ENCODE measurements around the gene KRT71.
A peak's percentile ranks its signal among the peaks of the same experiment; 100 is the strongest.
"Not testable (repeated sequence)": the region's sequence is repeated elsewhere in the genome, so short reads cannot be mapped to it uniquely, and the experiment has no call there.

The KRT71 gene

DNA sequence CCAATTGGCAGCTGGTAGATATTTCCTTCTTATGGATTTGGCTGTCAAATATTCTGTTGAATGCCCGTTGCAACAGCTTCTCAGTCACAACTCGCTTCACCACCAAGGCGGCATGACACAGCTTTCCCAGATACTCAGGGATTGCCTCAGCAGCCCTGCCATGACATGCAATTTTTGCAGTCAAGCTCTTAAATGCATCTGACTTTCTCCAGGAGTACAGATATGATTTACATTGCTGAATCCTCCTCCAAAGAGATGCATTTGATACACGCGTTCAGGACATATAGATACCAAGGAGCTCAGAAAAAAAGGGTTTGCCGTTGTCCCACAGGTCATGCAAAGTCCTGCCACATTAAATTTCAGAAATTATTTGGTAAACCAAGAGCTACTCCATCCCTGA lies 39.2 kb downstream of the KRT71 start:
- Histone ChIP-seq H3K9me3 (ENCODE audit: control insufficient read depth, insufficient read depth, low read depth, low read length) (peaks cover 8% of the 10 kb centered on the region), H3K27ac (ENCODE audit: low read depth, low read length) (no peak overlapping the region), H3K36me3 (ENCODE audit: control insufficient read depth, insufficient read depth, low read length) (no peaks in the 10 kb centered on the region), H3K4me3 (ENCODE audit: low read depth, low read length) (no peak overlapping the region), H3K9ac (ENCODE audit: low read length) (no peak overlapping the region), H3K27me3 (ENCODE audit: control insufficient read depth, insufficient read depth, low read length) (no peaks in the 10 kb centered on the region), H3K4me1 (ENCODE audit: control insufficient read depth, insufficient read depth, low read length) (no peaks in the 10 kb centered on the region)

GRCh38 chr12:52508211-52508610 lies 44.7 kb downstream of the KRT71 start:
- no peak overlapping the region for H3K9ac ChIP-seq (ENCODE audit: low read length)
- no peaks in the 10 kb centered on the region for H3K27me3 ChIP-seq (ENCODE audit: control insufficient read depth, insufficient read depth, low read length)
- no peak overlapping the region for H3K27ac ChIP-seq (ENCODE audit: low read depth, low read length)
- H3K4me3 ChIP-seq (ENCODE audit: low read depth, low read length): no peak overlapping the region
- peaks cover 8% of the 10 kb centered on the region for H3K9me3 ChIP-seq (ENCODE audit: control insufficient read depth, insufficient read depth, low read depth, low read length)
- H3K4me1 ChIP-seq (ENCODE audit: control insufficient read depth, insufficient read depth, low read length): no peaks in the 10 kb centered on the region
- H3K36me3 ChIP-seq (ENCODE audit: control insufficient read depth, insufficient read depth, low read length): no peaks in the 10 kb centered on the region

- Histone ChIP-seq H3K9ac (ENCODE audit: low read length) (no peak overlapping the region), H3K36me3 (ENCODE audit: control insufficient read depth, insufficient read depth, low read length) (no peaks in the 10 kb centered on the region)
Measured at GRCh38 chr12:52506858-52507715, 45.9 kb downstream of the KRT71 start.

DNA sequence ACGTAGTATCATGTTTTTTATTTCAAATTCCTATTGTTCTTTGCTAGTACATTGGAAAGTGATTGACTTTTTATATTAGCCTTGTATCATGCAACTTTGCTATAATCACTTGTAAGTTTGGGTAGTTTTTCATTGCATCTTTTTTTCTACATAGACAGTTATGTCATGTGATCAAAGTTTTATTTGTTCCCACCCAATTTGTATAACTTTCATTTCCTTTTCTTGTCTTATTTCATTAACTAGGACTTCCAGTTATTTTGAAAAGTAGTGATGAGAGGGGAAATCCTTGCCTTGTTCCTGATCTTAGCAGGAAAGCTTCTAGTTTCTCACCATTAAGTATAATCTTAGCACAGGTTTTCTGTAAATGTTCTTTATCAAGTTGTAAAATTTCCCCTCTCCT lies 50.1 kb downstream of the KRT71 start:
- H3K27me3 ChIP-seq (ENCODE audit: control insufficient read depth, insufficient read depth, low read length): no peaks in the 10 kb centered on the region
- no peaks in the 10 kb centered on the region for H3K4me1 ChIP-seq (ENCODE audit: control insufficient read depth, insufficient read depth, low read length)
- H3K9me3 ChIP-seq (ENCODE audit: control insufficient read depth, insufficient read depth, low read depth, low read length): no peaks in the 10 kb centered on the region
- no peaks in the 10 kb centered on the region for H3K36me3 ChIP-seq (ENCODE audit: control insufficient read depth, insufficient read depth, low read length)
- no peak overlapping the region for H3K27ac ChIP-seq (ENCODE audit: low read depth, low read length)
- no peak overlapping the region for H3K9ac ChIP-seq (ENCODE audit: low read length)
- no peak overlapping the region for H3K4me3 ChIP-seq (ENCODE audit: low read depth, low read length)

More at GRCh38 chr12:52506858-52507715, 45.9 kb downstream of the KRT71 start:
- no peak overlapping the region for H3K27ac ChIP-seq (ENCODE audit: low read depth, low read length)
- no peaks in the 10 kb centered on the region for H3K27me3 ChIP-seq (ENCODE audit: control insufficient read depth, insufficient read depth, low read length)
- H3K4me1 ChIP-seq (ENCODE audit: control insufficient read depth, insufficient read depth, low read length): no peaks in the 10 kb centered on the region
- H3K9me3 ChIP-seq (ENCODE audit: control insufficient read depth, insufficient read depth, low read depth, low read length): peaks cover 7% of the 10 kb centered on the region
- no peak overlapping the region for H3K4me3 ChIP-seq (ENCODE audit: low read depth, low read length)

DNA sequence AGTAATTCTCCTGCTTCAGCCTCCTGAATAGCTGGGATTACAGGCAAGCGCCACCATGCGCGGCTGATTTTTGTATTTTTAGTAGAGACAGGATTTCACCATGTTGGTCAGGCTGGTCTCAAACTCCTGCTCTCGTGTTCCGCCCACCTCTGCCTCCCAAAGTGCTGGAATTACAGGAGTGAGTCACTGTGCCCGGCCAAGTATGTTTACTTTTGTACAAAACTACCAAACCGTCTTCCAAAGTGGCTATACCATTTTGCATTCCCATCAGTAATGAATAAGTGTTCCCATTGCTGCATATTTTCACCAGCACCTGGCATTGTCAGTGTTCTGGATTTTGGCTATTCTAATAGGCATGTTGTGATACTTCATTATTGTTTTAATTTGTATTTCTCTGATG lies 51.5 kb downstream of the KRT71 start:
- H3K4me3 ChIP-seq (ENCODE audit: low read depth, low read length): no peak overlapping the region
- H3K27ac ChIP-seq (ENCODE audit: low read depth, low read length): no peak overlapping the region
- H3K9ac ChIP-seq (ENCODE audit: low read length): no peak overlapping the region
- H3K4me1 ChIP-seq (ENCODE audit: control insufficient read depth, insufficient read depth, low read length): peaks cover 5% of the 10 kb centered on the region; the same call in 1 of the 2 replicates
- H3K27me3 ChIP-seq (ENCODE audit: control insufficient read depth, insufficient read depth, low read length): no peaks in the 10 kb centered on the region
- H3K9me3 ChIP-seq (ENCODE audit: control insufficient read depth, insufficient read depth, low read depth, low read length): no peaks in the 10 kb centered on the region
- no peaks in the 10 kb centered on the region for H3K36me3 ChIP-seq (ENCODE audit: control insufficient read depth, insufficient read depth, low read length)

DNA sequence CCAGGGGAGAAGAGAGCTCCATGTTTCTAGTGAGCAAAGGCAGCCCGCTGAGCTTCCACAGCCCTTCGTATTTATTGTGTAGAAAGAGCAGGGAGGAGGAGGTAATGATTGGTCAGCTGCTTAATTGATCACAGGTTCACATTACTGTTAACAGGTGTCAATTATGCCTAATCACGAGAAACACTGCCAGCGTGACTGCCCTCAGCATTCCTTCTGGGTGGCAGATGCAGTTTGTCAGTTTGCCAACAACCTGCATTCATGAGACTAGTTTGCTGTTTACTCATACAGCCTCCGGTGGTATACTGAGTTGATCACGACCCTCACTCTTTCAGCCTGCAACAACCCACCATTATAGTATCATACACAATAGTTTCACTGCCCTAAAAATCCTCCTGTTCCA lies 52.4 kb downstream of the KRT71 start:
- H3K4me1 ChIP-seq (ENCODE audit: control insufficient read depth, insufficient read depth, low read length): peaks cover 14% of the 10 kb centered on the region
- not testable (repeated sequence) for H3K36me3 ChIP-seq (ENCODE audit: control insufficient read depth, insufficient read depth, low read length); H3K27me3 ChIP-seq (ENCODE audit: control insufficient read depth, insufficient read depth, low read length); H3K27ac ChIP-seq (ENCODE audit: low read depth, low read length); H3K9ac ChIP-seq (ENCODE audit: low read length); H3K4me3 ChIP-seq (ENCODE audit: low read depth, low read length); H3K9me3 ChIP-seq (ENCODE audit: control insufficient read depth, insufficient read depth, low read depth, low read length)

DNA sequence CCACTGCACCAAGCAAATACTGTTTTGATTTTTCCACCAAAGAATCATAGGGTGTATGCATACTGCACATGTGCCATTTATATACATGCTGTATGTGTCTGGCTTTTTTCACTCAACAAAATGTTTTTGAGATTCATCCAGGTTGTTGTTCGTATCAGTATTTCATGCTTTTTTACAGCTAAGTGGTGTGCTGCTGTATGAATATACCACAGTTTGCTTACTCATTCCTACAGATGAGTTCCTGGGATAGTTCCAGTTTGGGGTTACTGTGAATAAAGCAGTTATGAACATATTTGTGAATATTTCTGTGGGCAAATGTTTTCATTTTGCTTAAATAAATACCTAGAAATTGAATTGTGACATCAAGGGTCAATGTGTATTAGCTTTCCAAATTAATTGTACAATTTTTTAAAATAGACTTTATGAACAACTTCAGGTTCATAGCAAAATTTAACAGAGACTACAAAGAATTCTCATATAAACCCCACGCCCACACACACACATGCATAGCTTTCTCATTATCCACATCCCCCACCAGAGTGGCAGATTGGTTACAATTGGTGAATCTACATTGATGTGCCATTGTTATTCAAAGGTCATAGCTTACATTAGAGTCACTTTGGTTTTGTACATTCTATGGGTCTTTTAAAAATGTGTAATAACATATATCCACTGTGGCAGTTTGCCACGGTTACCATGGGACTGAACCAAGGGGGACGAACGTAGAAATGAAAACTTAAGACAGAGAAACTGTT lies 53.0 kb downstream of the KRT71 start:
- no peaks in the 10 kb centered on the region for H3K9me3 ChIP-seq (ENCODE audit: control insufficient read depth, insufficient read depth, low read depth, low read length)
- H3K4me1 ChIP-seq (ENCODE audit: control insufficient read depth, insufficient read depth, low read length): peaks cover 20% of the 10 kb centered on the region
- H3K9ac ChIP-seq (ENCODE audit: low read length): no peak overlapping the region
- H3K27me3 ChIP-seq (ENCODE audit: control insufficient read depth, insufficient read depth, low read length): no peaks in the 10 kb centered on the region
- no peak overlapping the region for H3K27ac ChIP-seq (ENCODE audit: low read depth, low read length)
- no peak overlapping the region for H3K4me3 ChIP-seq (ENCODE audit: low read depth, low read length)
- no peaks in the 10 kb centered on the region for H3K36me3 ChIP-seq (ENCODE audit: control insufficient read depth, insufficient read depth, low read length)

DNA sequence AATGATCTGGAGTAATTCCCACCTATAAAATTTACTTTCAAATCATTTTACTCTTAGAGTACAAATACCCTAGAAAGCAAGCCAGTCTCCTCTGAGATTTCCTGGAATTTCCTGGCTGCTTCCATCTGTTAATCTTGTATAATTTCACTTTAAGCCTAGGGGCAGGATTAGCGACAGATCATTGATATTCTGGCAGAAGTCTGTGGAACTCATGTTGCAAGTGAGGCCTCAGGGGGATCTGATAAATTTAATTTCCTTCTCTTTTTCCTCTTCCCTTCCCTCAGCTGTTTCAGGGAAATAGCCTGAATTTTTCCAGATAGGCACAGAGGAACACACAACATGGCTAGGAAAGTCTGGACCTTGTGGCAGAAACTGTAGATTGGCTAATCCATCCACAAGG lies 54.0 kb downstream of the KRT71 start:
- Histone ChIP-seq H3K9ac (ENCODE audit: low read length) (no peak overlapping the region), H3K4me3 (ENCODE audit: low read depth, low read length) (no peak overlapping the region), H3K36me3 (ENCODE audit: control insufficient read depth, insufficient read depth, low read length) (no peaks in the 10 kb centered on the region), H3K27ac (ENCODE audit: low read depth, low read length) (no peak overlapping the region), H3K27me3 (ENCODE audit: control insufficient read depth, insufficient read depth, low read length) (no peaks in the 10 kb centered on the region), H3K4me1 (ENCODE audit: control insufficient read depth, insufficient read depth, low read length) (peaks cover 25% of the 10 kb centered on the region), H3K9me3 (ENCODE audit: control insufficient read depth, insufficient read depth, low read depth, low read length) (no peaks in the 10 kb centered on the region)

GRCh38 chr12:52497975-52498374 lies 55.0 kb downstream of the KRT71 start:
- H3K4me3 ChIP-seq (ENCODE audit: low read depth, low read length): no peak overlapping the region
- no peaks in the 10 kb centered on the region for H3K9me3 ChIP-seq (ENCODE audit: control insufficient read depth, insufficient read depth, low read depth, low read length)
- peaks cover 25% of the 10 kb centered on the region for H3K4me1 ChIP-seq (ENCODE audit: control insufficient read depth, insufficient read depth, low read length)
- no peak overlapping the region for H3K9ac ChIP-seq (ENCODE audit: low read length)
- H3K27ac ChIP-seq (ENCODE audit: low read depth, low read length): no peak overlapping the region
- H3K36me3 ChIP-seq (ENCODE audit: control insufficient read depth, insufficient read depth, low read length): no peaks in the 10 kb centered on the region
- H3K27me3 ChIP-seq (ENCODE audit: control insufficient read depth, insufficient read depth, low read length): no peaks in the 10 kb centered on the region

GRCh38 chr12:52496590-52497071 lies 56.3 kb downstream of the KRT71 start:
- Histone ChIP-seq H3K9ac (ENCODE audit: low read length) (peak overlapping the region; percentile 5), H3K4me3 (ENCODE audit: low read depth, low read length) (no peak overlapping the region), H3K36me3 (ENCODE audit: control insufficient read depth, insufficient read depth, low read length) (no peaks in the 10 kb centered on the region), H3K27me3 (ENCODE audit: control insufficient read depth, insufficient read depth, low read length) (no peaks in the 10 kb centered on the region), H3K9me3 (ENCODE audit: control insufficient read depth, insufficient read depth, low read depth, low read length) (no peaks in the 10 kb centered on the region), H3K27ac (ENCODE audit: low read depth, low read length) (no peak overlapping the region; the same call in 1 of the 2 replicates), H3K4me1 (ENCODE audit: control insufficient read depth, insufficient read depth, low read length) (peaks cover 25% of the 10 kb centered on the region)

DNA sequence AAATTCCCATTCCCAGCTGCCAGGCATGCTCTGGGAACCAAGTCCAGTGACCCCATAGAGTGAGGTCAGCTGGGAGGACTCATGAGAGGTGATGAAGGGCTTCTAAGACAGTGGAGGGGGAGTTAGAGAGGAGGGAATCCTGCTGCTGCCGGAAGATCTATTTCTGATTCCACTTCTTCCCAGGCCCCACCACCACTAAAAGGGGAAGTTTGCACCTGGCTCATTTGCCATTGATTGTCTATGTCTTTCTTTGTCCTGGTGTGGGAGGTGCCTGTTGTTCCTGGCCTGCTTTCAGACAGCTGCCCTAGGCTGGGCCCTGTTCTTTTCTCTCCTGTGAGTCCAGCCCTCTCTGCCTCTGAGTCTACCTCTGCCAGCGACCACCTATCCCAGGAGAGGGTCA lies 56.9 kb downstream of the KRT71 start:
- Histone ChIP-seq H3K36me3 (ENCODE audit: control insufficient read depth, insufficient read depth, low read length) (no peaks in the 10 kb centered on the region), H3K27me3 (ENCODE audit: control insufficient read depth, insufficient read depth, low read length) (no peaks in the 10 kb centered on the region; the same call in 1 of the 2 replicates), H3K9me3 (ENCODE audit: control insufficient read depth, insufficient read depth, low read depth, low read length) (no peaks in the 10 kb centered on the region), H3K9ac (ENCODE audit: low read length) (peak overlapping the region; percentile 5), H3K27ac (ENCODE audit: low read depth, low read length) (no peak overlapping the region; the same call in 1 of the 2 replicates), H3K4me3 (ENCODE audit: low read depth, low read length) (no peak overlapping the region), H3K4me1 (ENCODE audit: control insufficient read depth, insufficient read depth, low read length) (peaks cover 25% of the 10 kb centered on the region)
